ENCODE measurements around the gene GNAQ.
A peak's percentile ranks its signal among the peaks of the same experiment; 100 is the strongest.

GNAQ gene

DNA sequence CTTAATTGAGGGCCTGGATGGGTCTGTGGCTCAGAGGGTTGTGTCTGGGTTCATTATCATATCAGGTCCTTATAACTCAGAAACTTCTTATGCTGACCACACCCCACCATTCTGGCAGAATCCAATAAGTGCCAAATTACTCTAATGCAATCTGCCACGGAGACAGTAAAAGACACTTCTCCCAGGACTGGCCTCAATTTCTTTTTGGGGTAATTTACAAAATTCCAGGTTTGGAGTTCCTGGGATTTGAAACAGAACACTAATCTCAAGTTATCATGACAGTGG is 187.8 kb downstream of the GNAQ start:
- DNase-seq (ENCODE audit: low spot score): no peak

GRCh38 chr9:77843076-77843870 is 188.3 kb downstream of the GNAQ start:
- no peak for DNase-seq (ENCODE audit: low spot score)

GRCh38 chr9:77841739-77842386 is 189.7 kb downstream of the GNAQ start:
- no peak for DNase-seq (ENCODE audit: low spot score)

DNA sequence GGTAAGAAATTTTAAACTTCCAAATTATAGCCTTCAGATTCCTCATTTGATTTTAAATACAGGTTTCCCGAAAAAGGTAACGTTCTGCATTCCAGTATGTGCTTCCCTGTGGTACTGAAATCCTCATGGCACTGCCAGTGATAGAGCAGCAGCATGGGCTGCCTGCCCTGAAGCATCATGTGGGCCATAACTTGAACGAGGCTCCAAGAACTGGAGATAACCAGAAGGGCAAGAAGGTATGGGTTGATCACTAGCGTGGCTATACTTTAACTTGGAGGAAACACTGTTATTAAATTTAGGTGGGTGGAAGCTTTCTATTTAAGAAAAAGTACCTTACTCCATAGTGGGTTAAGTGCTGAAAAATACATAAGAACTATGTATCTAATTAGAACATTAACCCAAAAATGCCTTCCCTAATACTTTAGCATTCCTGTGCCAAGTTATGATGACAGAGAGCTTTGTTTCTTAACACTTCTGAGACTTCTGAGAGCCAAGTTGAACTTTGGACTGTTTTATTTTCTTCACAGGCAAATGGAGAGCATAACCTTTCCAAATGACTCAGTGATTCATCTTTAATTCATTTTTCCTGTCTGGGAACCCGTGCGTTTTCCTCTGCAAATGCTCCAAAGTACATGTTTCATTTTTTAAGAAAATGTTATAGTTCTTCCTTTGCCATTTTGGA is 192.0 kb downstream of the GNAQ start:
- DNase-seq (ENCODE audit: low spot score): peak; percentile 77

DNA sequence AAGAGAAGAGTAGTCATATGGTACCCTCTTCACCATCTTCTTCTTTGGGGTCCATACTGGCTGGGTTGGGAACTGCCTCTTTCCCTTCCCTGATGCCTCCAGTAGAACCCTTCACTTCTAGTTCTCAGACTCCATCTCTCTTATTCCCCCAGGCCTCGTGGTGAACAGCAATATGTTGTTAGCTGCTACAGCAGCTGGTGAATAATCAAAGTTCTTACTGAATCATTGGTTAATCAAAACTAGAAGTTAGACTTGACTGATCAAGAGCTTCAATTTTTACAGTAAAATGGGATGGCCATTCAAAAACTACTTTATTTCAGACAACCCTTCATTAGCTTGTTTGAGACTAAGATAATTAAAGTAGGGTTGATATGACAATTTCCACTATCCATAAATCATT is 192.6 kb downstream of the GNAQ start:
- DNase-seq (ENCODE audit: low spot score): no peak

GRCh38 chr9:77834898-77835488 is 196.6 kb downstream of the GNAQ start:
- no peak for DNase-seq (ENCODE audit: low spot score)

GRCh38 chr9:77833561-77834429 is 197.8 kb downstream of the GNAQ start:
- no peak for DNase-seq (ENCODE audit: low spot score)

GRCh38 chr9:77832639-77833038 is 199.0 kb downstream of the GNAQ start:
- DNase-seq (ENCODE audit: low spot score): no peak

DNA sequence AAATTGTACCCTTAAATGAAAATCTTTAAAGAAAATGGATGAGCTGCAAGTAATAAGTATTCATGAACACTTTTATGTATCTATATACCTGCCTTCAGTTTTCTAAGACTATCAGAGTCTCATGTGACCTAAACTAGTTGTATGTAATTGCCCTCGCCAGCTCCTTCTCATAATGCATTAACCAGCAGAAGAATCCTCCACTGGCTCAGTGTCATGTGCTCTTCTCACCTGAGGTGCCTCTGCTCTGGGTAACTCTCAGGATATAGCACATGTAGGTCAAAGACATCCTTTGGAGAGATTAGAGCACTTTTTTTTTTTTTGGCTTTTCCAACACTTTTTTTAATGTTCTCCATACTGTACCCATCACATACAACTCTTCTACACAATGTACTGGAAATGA is 199.8 kb downstream of the GNAQ start:
- no peak for DNase-seq (ENCODE audit: low spot score)

GRCh38 chr9:77830618-77831285 is 200.9 kb downstream of the GNAQ start:
- DNase-seq (ENCODE audit: low spot score): no peak

- DNase-seq (ENCODE audit: low spot score): no peak
These were observed 202.2 kb downstream of the GNAQ start for GRCh38 chr9:77829420-77829819.

GRCh38 chr9:77827104-77827784 is 204.4 kb downstream of the GNAQ start:
- peak; percentile 74 for DNase-seq (ENCODE audit: low spot score)

- peak; percentile 87 for DNase-seq (ENCODE audit: low spot score)
These were observed 205.0 kb downstream of the GNAQ start for GRCh38 chr9:77826621-77827020.

DNA sequence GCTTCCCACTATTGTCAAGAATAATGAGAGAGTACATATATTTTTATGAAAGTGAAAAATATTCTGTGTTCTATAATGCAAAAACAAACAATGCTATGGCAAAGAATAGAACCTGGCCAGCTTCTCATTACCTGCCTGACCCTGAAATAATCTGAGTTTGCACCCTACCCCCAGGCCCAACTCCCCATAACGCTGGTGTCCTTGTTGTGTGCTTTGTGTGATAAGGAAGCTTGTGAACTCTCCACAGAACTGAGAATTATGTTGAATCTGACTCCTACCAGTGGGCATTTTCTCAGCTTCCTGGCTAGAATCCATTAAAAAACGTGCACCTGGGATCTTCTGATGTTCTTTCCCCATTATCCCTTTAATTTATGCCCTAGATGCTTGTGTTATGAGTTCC is 205.5 kb downstream of the GNAQ start:
- DNase-seq (ENCODE audit: low spot score): no peak

- DNase-seq (ENCODE audit: low spot score): no peak
These were observed 206.2 kb downstream of the GNAQ start for GRCh38 chr9:77825361-77825760.

GRCh38 chr9:77820293-77820954 is 211.2 kb downstream of the GNAQ start:
- DNase-seq (ENCODE audit: low spot score): no peak

DNA sequence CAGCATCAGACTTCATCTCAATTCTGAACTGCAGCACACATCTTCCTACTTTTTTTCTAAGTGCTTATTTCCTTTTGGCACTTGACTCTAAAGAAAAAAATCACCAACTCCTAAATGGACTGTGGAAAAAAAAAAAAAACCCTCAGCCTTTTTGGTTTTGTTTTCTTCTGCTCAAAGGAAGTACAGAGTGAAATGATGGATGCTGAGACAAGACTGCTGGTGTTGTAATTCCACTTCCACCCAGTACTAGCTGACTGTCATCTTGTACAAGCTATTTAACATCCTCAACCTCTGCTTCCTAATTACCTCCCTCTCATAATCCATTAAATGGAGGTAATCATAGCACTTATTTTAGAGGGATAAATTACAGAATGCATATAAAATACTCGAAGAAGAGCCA is 212.0 kb downstream of the GNAQ start:
- no peak for DNase-seq (ENCODE audit: low spot score)

- DNase-seq (ENCODE audit: low spot score): no peak
These were observed 213.9 kb downstream of the GNAQ start for GRCh38 chr9:77817590-77818311.

DNA sequence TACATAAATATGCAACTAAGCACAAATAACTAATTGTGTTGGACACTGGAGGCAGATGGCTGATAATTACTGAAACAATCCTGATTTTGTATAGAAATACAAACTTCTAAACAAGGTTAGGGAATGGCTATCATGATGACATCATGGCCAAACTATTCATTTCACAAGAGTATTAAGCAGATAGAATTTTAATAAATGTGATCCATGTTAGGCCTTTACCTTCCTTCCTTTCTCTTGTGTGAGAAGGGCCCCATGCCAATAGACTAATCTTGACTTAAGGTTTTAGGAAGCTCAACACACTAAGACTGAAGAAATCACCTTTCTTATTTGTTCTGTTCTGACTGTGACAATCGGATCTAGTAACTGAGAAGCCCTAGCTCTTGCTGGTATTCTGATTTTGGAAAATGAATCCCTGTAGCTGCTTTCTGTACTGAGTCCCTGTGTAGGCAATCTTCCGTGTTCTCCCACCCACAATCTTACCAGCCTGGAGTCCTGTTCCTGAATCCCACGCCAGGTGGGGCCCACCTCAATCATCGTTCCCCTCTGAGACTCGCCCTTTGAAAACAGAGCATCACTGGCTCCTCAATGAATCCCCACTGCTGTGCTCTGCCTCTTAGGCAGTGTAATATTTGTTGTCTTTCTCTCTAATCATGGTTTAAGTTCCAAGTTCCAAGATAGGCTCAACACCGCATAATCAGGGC is 214.8 kb downstream of the GNAQ start:
- DNase-seq (ENCODE audit: low spot score): no peak
